Activated CD8-positive, alpha-beta memory T cell treated with anti-CD3 and anti-CD28 coated beads for 36 hours (primary cell): ENCODE data around the gene HERPUD1. TPM values are rescaled to one million over a fixed set of nuclear protein-coding genes. Genes with fewer than 3 reads are reported as not detected.
"Not testable (repeated sequence)": the region's sequence is repeated elsewhere in the genome, so short reads cannot be mapped to it uniquely, and the experiment has no call there.

Source experiments
- CTCF ChIA-PET: fragments of 350-600 bp; sonication (Branson Sonifier 250); formaldehyde crosslinking; loops from one replicate; lab custom pipeline; 2021; ENCODE audit warnings: antibody characterized with exemption; lab: Charles Lee
- POLR2A ChIA-PET: fragments of 350-600 bp; sonication (Branson Sonifier 250); formaldehyde crosslinking; loops from one replicate; lab custom pipeline; 2021; ENCODE audit warnings: antibody characterized with exemption; lab: Charles Lee
- total RNA-seq, 2 experiments: library from RNA; stranded (reverse); gene quantifications; one replicate each; pipeline ENCODE4 v1.2.3, GENCODE V29; 2021

Gene HERPUD1
- total RNA-seq, 2 experiments from 2014 or later = 133 to 140 TPM

DNA sequence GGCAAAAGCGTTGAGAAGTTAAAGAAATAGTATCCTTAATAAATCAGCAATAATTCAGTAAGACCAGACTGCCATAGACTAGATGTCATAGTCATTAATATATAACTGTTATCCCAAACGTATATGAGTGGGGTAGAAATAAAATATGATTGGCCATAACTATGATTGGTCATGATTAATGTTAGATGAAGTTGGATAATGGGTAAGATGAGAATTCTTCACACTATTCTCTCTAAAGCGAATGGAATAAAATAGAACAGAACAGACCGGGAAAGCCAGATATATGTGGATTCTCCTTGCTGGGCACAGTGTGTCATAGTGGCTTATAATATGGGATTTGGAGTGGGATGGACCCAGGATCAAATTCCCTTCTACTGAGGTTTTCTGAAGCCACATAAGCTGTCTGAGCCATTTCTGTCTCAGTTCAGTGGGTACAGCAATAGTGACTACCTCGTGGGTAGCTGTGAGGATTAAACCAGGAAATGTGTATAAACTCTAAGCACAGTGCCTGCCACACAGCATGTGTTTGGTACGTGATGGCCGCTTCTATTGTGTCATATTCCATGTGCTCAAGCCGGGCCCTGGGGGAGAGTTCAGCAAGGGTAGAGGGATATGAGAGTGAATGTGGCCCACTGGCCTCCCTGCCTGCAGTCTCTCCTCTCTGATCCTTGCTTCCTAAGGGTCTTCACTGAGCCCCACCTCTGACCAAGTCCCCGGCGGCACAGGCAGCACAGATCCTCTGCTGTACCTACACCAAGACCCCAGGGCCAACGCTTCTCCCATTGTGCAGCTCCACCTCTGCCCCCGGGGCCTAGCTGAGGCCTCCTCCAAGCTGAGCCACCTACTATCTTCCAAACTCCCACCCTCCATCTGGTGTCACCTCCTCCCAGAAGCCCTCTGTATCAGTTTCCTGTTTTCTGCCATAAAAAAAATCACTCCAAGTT is 33.5 kb downstream of the HERPUD1 start:
- POLR2A ChIA-PET = interaction anchor here (0.6 kb wide), 1 partner anchor 18 kb away, joined by 4 read pairs; no protein-coding TSS in a partner anchor
- CTCF ChIA-PET = interaction anchor here (0.5 to 4.4 kb wide), 33 partner anchors 11 to 589 kb away, joined by 3 to 27 read pairs (median 5); partner anchors contain the start of gene NLRC5

DNA sequence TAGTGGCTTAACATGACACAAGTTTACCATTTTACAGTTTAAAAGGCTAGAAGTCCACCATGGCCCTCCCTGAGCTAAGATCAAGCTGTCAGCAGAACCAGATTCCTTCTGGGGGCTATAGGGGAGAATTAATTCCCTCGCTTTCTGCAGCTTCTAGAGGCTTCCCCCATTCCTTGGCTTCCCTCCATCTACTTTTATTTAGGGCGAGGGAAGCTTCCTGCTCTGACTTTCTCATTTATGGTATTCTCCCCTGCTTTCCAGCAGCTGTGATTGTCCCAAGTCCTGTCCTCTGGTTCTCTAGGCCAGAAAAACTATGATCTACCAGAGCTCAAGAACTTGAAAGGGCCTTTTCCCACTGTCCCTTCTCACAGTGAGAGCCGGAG is 34.1 kb downstream of the HERPUD1 start:
- ChIA-PET CTCF (interaction anchor here (0.5 to 4.4 kb wide), 12 partner anchors 11 to 221 kb away, joined by 3 to 27 read pairs (median 6); no protein-coding TSS in a partner anchor), POLR2A (interaction anchor here (0.6 kb wide), 1 partner anchor 75 kb away, joined by 3 read pairs; no protein-coding TSS in a partner anchor)

- ChIA-PET CTCF (interaction anchor here (0.7 to 4.4 kb wide), 3 partner anchors 17 to 78 kb away, joined by 3 to 23 read pairs (median 4); no protein-coding TSS in a partner anchor), POLR2A (interaction anchor here (0.9 kb wide), 1 partner anchor 16 kb away, joined by 9 read pairs; no protein-coding TSS in a partner anchor)
These were observed 35.8 kb downstream of the HERPUD1 start for GRCh38 chr16:56967733-56968132.

DNA sequence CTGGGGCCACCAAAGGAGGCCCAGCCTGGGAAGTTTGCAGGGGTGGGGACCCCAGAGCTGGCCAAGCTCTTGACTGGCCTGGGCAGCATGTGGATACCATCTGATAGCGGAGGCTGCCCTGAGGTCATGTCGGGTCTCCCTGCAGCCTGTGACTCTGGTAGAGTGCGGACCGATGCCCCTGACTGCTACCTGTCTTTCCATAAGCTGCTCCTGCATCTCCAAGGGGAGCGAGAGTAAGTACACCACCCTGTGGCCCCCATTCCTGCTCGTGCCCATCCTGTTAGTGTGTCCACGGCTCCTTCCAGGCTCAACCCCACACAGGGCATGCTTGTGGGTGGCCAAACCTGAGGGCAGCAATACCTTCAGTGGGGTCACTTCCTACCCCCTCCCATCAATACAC is 37.8 kb downstream of the HERPUD1 start:
- ChIA-PET CTCF (interaction anchor here (0.8 to 2.5 kb wide), 2 partner anchors 19 to 91 kb away, joined by 3 to 6 read pairs; partner anchors contain the start of gene NLRC5), POLR2A (interaction anchor here (0.6 kb wide), 1 partner anchor 27 kb away, joined by 3 read pairs; no protein-coding TSS in a partner anchor)

DNA sequence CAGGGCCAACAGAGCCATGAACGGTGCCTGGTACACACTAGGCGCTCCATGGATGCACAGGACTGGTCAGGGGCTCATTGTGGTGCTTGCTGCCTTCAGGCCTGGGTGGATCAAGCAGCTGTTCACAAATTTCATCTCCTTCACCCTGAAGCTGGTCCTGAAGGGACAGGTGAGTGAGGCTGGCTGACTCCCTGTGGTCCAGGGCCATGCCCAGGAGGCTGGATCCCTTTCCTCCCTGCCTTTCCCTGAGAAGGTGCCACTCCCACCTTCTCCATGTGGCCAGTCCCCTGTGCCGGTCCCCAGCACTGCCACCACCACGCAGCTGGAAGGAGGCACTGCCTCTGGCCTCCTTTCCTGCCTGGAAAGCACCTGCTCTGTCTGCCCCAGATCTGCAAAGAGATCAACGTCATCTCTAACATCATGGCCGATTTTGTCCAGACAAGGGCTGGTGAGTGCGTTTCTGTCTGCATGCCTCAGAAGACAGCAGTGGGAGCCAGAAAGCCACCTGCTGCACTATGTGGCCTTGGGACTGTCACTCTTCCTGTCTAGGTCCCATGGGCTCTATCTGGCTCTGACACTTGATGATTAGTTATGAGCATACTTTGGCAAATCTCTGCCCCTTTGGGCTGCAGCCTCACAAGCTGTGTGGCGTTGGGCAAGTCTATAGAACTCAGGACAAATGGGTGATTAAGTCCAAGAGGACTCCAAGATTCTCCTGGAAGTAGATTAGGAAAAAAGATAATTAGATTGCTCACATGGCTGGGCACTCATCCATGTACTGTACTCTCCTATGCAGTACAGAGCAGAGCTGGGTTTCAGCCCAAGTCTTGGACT is 39.2 kb downstream of the HERPUD1 start:
- POLR2A ChIA-PET = no interaction called here
- CTCF ChIA-PET = interaction anchor here (0.6 to 2.5 kb wide), 2 partner anchors 18 to 104 kb away, joined by 4 to 6 read pairs; partner anchors contain the start of gene NLRC5

- POLR2A ChIA-PET = no interaction called here
- CTCF ChIA-PET = interaction anchor here (0.6 to 1.2 kb wide), 2 partner anchors 11 to 103 kb away, joined by 4 to 5 read pairs; no protein-coding TSS in a partner anchor
These were observed 39.8 kb downstream of the HERPUD1 start for GRCh38 chr16:56971768-56972043.

GRCh38 chr16:56972403-56973293 is 40.7 kb downstream of the HERPUD1 start:
- CTCF ChIA-PET = interaction anchor here (0.7 to 1.2 kb wide), 2 partner anchors 10 to 205 kb away, joined by 5 read pairs; no protein-coding TSS in a partner anchor
- POLR2A ChIA-PET = no interaction called here

- CTCF ChIA-PET = interaction anchor here (0.7 to 1.4 kb wide), 3 partner anchors 16 to 204 kb away, joined by 3 to 5 read pairs (median 3); partner anchors contain the start of gene NLRC5
- POLR2A ChIA-PET = no interaction called here
These were observed 41.4 kb downstream of the HERPUD1 start for GRCh38 chr16:56973294-56973689.

GRCh38 chr16:56973899-56974298 is 42.0 kb downstream of the HERPUD1 start:
- CTCF ChIA-PET = interaction anchor here (0.7 to 1.4 kb wide), 2 partner anchors 16 to 22 kb away, joined by 3 read pairs; partner anchors contain the start of gene NLRC5
- POLR2A ChIA-PET = not testable (repeated sequence)

GRCh38 chr16:56974549-56975300 is 42.8 kb downstream of the HERPUD1 start:
- POLR2A ChIA-PET = interaction anchor here (0.6 kb wide), 1 partner anchor 121 kb away, joined by 7 read pairs; no protein-coding TSS in a partner anchor
- CTCF ChIA-PET = interaction anchor here (1.4 to 3.2 kb wide), 3 partner anchors 10 to 15 kb away, joined by 3 to 14 read pairs (median 5); partner anchors contain the start of gene NLRC5

DNA sequence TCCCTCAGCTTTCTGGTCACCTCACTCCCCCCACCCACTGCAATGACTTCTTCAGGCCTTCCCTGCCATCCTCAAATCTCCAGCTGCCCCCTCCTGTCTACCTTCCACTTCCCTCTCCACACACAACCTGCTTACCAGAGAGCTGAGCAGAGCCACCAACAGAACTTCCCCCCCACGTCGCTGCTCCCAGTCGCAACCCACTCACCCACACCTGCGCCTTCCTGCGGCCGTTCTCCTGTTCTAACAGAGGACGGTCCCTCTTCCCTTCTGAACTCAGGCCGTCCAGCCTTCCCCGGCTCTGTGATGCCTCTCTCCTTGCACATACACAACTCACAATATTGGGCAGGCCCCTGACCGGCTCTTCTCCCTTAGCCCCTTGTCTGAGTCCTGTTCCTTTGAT is 43.8 kb downstream of the HERPUD1 start:
- CTCF ChIA-PET = interaction anchor here (1.7 to 3.2 kb wide), 2 partner anchors 11 to 13 kb away, joined by 5 to 14 read pairs; no protein-coding TSS in a partner anchor
- POLR2A ChIA-PET = interaction anchor here (1.0 kb wide), 1 partner anchor 49 kb away, joined by 3 read pairs; no protein-coding TSS in a partner anchor

GRCh38 chr16:56977216-56977615 is 45.3 kb downstream of the HERPUD1 start:
- ChIA-PET CTCF (interaction anchor here (0.7 to 3.2 kb wide), 3 partner anchors 11 to 13 kb away, joined by 3 to 14 read pairs (median 3); partner anchors contain the start of gene NLRC5), POLR2A (interaction anchor here (0.6 to 1.1 kb wide), 2 partner anchors 10 to 312 kb away, joined by 3 to 4 read pairs; no protein-coding TSS in a partner anchor)

DNA sequence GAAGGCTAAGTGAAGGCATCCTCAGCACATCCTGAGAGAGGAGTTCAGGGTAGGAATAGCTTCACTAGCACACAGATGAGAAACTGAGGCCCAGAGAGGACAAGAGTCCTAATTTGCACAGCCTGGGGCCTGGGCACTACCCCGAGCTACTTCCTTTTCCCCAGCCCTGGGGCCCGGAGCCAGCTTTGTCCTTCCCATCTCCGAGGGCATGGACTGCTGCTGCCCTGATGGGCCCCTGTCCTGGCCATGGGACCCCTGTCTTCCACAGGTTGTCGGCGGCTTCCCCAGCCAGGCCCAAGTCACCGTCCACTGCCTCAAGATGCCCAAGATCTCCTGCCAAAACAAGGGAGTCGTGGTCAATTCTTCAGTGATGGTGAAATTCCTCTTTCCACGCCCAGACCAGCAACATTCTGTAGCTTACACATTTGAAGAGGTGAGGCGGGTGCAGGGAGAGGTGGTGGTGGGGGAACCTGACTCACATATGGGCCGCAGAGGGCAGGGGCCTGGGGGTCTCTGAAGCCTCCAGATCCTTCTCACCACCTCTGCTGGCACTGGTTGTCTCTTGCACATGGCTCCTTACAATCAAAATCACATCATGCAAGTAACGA is 46.0 kb downstream of the HERPUD1 start:
- CTCF ChIA-PET = interaction anchor here (1.4 to 3.2 kb wide), 2 partner anchors 11 to 14 kb away, joined by 3 to 14 read pairs; partner anchors contain the start of gene NLRC5

DNA sequence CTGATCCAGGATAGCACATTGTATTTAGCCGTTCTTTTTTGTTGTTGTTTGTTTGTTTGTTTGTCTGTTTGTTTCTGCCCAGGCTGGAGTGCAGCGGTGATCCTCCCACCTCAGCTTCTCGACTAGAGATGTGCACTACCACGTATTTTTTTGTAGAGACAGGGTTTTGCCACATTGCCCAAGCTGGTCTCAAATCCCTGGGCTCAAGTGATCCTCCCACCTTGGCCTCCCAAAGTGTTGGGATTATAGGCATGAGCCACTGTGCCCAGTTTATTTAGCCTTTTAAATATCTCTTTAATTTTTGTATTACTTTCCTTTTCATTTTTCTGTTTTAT is 48.2 kb downstream of the HERPUD1 start:
- ChIA-PET POLR2A (interaction anchor here (1.4 kb wide), 1 partner anchor 9 kb away, joined by 5 read pairs; the partner anchor contains the start of gene NLRC5), CTCF (interaction anchor here (1.1 kb wide), 1 partner anchor 18 kb away, joined by 4 read pairs; the partner anchor contains the start of gene CETP)

More for the DNA sequence above, 46.0 kb downstream of the HERPUD1 start:
- POLR2A ChIA-PET = interaction anchor here (0.5 to 1.1 kb wide), 3 partner anchors 9 to 33 kb away, joined by 3 to 8 read pairs (median 3); no protein-coding TSS in a partner anchor

DNA sequence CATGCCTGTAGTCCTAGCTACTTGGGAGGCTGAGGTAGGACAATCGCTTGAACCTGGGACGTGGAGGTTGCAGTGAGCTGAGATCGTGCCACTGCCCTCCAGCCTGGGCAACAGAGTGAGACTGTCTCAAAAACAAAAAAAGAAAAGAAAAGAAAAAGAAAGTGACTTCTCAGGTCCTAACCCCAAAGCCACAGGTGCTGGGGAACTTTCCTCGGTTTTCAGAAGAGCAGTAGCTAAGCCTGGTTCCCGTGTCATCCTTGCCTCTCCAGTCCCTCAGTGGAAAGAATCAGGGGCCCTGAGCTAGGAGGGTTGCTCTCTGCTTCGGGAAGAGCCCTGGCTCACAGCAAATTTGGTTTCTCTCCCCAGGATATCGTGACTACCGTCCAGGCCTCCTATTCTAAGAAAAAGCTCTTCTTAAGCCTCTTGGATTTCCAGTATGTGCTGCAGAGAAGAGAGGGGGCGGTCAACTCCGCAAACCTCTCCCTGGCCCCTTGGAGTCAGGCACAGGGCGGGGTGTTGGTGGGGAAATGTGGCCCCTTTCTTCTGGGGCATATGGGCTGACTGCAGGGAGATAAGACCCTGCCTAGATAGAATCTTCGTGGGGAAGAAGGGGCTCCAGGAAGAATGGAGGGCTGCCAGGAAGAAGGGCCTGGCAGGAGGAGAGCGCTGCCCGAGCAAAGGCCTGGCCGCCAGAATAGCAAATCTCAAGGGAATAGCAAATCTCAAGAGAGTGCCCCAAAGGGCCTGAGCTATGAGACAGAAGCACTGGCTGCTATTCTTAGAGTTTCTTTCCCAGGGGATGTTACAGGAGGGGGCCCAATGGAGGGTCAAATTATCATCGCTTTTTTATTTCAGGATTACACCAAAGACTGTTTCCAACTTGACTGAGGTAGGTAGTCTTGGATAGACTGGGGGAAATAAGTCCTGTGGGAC is 49.1 kb downstream of the HERPUD1 start:
- CTCF ChIA-PET = interaction anchor here (1.3 kb wide), 1 partner anchor 16 kb away, joined by 4 read pairs; no protein-coding TSS in a partner anchor
- POLR2A ChIA-PET = interaction anchor here (1.4 kb wide), 1 partner anchor 8 kb away, joined by 5 read pairs; the partner anchor contains the start of gene NLRC5
